Measurements from ENCODE around the gene MSI2. TPM values are rescaled to one million over a fixed set of nuclear protein-coding genes. Genes with fewer than 3 reads are reported as not detected.

The MSI2 gene
- total and polyA plus RNA-seq, 2 experiments from 2014 or later: 4.3 to 17.9 TPM

DNA sequence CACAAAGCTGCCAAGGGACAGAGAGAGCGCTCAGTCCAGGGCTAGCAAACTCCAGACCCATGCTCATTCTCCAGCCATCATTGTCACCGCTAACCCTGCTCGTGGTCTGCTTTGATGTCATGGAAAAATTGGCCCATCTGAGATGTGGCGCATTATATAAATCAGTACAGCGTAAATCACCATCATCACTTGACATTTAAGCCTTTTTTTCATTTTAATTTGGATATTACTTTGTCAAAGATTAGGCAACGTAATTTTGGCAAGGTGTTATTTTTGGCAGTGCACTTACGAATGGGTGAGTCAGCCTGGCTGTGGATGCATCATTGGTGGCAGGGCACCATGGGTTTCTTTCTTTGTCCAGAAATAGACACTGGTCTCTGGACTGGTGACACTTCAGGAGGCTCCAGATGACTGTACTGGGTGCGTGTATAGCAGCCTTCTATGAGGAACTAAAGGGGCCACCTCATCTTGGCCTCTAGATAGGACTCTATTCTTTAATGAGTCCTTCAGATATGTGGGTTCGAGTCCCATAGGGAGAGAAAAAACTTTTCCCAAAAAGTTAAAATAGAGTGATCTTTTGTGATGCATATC, 166.3 kb downstream of the MSI2 start:
- peaks cover 19% of the 10 kb centered on the region for H3K4me1 ChIP-seq (ENCODE audit: insufficient read depth)
- H3K9me3 ChIP-seq (ENCODE audit: low read depth): no peaks in the 10 kb centered on the region
- H3K27me3 ChIP-seq (replicated peaks; ENCODE audit: insufficient read depth): no peaks in the 10 kb centered on the region
- TF ChIP-seq EZH2 (IDR thresholded peaks at IDR 0.05; ENCODE audit: insufficient read depth, poor library complexity, severe bottlenecking) (no peak), EZH2phosphoT487 (IDR thresholded peaks at IDR 0.05; ENCODE audit: insufficient read depth, low read depth) (no peak)
- no peak overlapping the region for H3K4me2 ChIP-seq (ENCODE audit: unreplicated experiment)
- peaks cover 8% of the 10 kb centered on the region; the same call in 1 of the 2 replicates for H3F3A ChIP-seq (ENCODE audit: insufficient read depth)
- H2AFZ ChIP-seq: no peak overlapping the region
- in situ Hi-C loops (cut with MboI): no loop called here
- no peak overlapping the region for H3K9ac ChIP-seq
- H3K9me2 ChIP-seq (ENCODE audit: insufficient read depth): no peaks in the 10 kb centered on the region
- WGBS, 2 experiments (ENCODE audit: low coverage in 1 of 2, low lambda C conversion rate in 2 of 2, missing lambda C conversion rate in 2 of 2): 53 to 58% methylated on average over 9 of the region's 9 CpGs
- no peak overlapping the region for H3K27ac ChIP-seq
- no peaks in the 10 kb centered on the region for H4K20me1 ChIP-seq (ENCODE audit: insufficient read depth)
- no peaks in the 10 kb centered on the region for H3K36me3 ChIP-seq (ENCODE audit: low read depth)
- no peak overlapping the region for H3K4me3 ChIP-seq
- peak; percentile 92 for DNase-seq
- no peaks in the 10 kb centered on the region for H3K79me2 ChIP-seq (ENCODE audit: insufficient read depth)

DNA sequence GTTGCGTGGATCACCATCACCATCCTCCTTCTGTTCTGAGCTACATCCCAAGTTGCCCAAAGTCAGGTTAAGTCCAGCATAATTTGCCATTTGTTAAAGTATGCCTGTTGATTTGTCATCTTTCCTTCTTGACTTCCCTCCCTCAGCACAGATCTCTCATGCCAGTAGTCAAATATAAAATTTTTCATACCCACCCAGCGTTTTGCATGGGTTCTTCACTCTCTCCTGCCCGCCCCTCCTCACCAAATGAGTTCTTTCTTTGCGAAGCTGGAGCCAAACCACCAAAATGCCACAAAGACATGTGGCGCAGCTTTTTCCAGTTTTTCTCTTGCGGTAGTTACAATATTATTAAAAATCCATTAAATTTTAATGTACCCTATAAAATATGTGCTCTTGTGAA, 167.2 kb downstream of the MSI2 start:
- DNase-seq: no peak
- no peak overlapping the region for H3K4me2 ChIP-seq (ENCODE audit: unreplicated experiment)
- TF ChIP-seq EZH2phosphoT487 (IDR thresholded peaks at IDR 0.05; ENCODE audit: insufficient read depth, low read depth): no peak
- no peak for TF ChIP-seq EZH2 (IDR thresholded peaks at IDR 0.05; ENCODE audit: insufficient read depth, poor library complexity, severe bottlenecking)
- H3K36me3 ChIP-seq (ENCODE audit: low read depth): no peaks in the 10 kb centered on the region
- no peak overlapping the region for H3K27ac ChIP-seq
- no peaks in the 10 kb centered on the region for H4K20me1 ChIP-seq (ENCODE audit: insufficient read depth)
- H3K9me2 ChIP-seq (ENCODE audit: insufficient read depth): no peaks in the 10 kb centered on the region
- WGBS, 2 experiments (ENCODE audit: low coverage in 1 of 2, low lambda C conversion rate in 2 of 2, missing lambda C conversion rate in 2 of 2): 78% methylated on average over 6 of the region's 6 CpGs
- no peak overlapping the region for H3K9ac ChIP-seq
- H2AFZ ChIP-seq: no peak overlapping the region
- in situ Hi-C loops (cut with MboI): no loop called here
- H3F3A ChIP-seq (ENCODE audit: insufficient read depth): peaks cover 8% of the 10 kb centered on the region; the same call in 1 of the 2 replicates
- no peaks in the 10 kb centered on the region for H3K27me3 ChIP-seq (replicated peaks; ENCODE audit: insufficient read depth)
- H3K79me2 ChIP-seq (ENCODE audit: insufficient read depth): no peaks in the 10 kb centered on the region
- H3K9me3 ChIP-seq (ENCODE audit: low read depth): no peaks in the 10 kb centered on the region
- no peak overlapping the region for H3K4me3 ChIP-seq
- peaks cover 19% of the 10 kb centered on the region for H3K4me1 ChIP-seq (ENCODE audit: insufficient read depth)

DNA sequence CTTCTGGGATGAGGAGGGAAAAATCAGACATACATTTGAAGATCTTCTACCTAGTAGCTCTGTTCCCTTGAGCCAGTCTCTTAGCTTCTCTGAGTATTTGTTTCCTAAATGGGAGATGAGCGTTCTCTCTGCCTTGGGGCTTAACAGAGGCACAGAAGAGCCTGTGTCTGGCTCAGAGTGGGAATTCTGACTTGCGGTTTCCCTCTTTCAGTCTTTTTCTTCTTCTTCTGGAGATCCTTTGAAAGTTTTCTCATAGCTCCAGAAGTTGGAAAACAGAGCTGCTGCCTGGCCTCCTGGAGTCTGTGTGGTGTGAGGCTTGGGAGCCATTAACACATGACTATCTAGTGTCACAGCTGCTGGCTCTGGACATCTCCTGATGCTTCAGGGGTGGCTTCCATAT, 167.9 kb downstream of the MSI2 start:
- DNase-seq: no peak
- Histone ChIP-seq H3K4me2 (ENCODE audit: unreplicated experiment) (no peak overlapping the region), H3F3A (ENCODE audit: insufficient read depth) (peaks cover 8% of the 10 kb centered on the region; the same call in 1 of the 2 replicates), H3K9me2 (ENCODE audit: insufficient read depth) (no peaks in the 10 kb centered on the region), H3K36me3 (ENCODE audit: low read depth) (no peaks in the 10 kb centered on the region), H3K9me3 (ENCODE audit: low read depth) (no peaks in the 10 kb centered on the region), H3K9ac (no peak overlapping the region), H3K4me1 (ENCODE audit: insufficient read depth) (peaks cover 19% of the 10 kb centered on the region), H4K20me1 (ENCODE audit: insufficient read depth) (no peaks in the 10 kb centered on the region; the same call in 1 of the 2 replicates), H3K79me2 (ENCODE audit: insufficient read depth) (no peaks in the 10 kb centered on the region), H2AFZ (no peak overlapping the region), H3K4me3 (no peak overlapping the region), H3K27me3 (replicated peaks; ENCODE audit: insufficient read depth) (no peaks in the 10 kb centered on the region), H3K27ac (no peak overlapping the region)
- no peak for TF ChIP-seq EZH2phosphoT487 (IDR thresholded peaks at IDR 0.05; ENCODE audit: insufficient read depth, low read depth)
- 92 to 98% methylated on average over 2 of the region's 2 CpGs for WGBS, 2 experiments (ENCODE audit: low coverage in 1 of 2, low lambda C conversion rate in 2 of 2, missing lambda C conversion rate in 2 of 2)
- in situ Hi-C loops (cut with MboI): no loop called here

DNA sequence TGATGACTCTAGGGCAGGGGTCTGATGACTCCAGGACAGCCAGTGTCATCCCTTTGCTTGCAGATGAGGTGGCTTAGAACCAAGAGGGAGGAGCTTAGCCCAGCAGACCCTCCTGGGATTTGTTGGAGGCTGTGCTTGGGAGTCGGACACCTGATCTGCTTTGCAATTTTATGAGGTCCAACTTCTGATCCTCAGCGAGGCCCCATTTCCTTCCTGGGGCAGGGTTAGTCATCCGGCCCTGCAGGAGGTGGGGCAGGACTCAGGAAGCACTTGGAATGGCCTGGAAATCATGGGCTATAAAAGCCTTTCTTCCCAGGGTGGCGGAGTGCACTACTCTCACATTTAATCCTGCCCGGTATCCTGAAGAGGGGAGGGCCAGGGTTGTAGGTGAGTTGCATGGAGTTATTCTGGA, 168.5 kb downstream of the MSI2 start:
- no peak for DNase-seq
- in situ Hi-C loops (cut with MboI): no loop called here

More for the DNA sequence above, 168.5 kb downstream of the MSI2 start:
- H2AFZ ChIP-seq: no peak overlapping the region
- 95% methylated on average over 5 of the region's 5 CpGs for WGBS, 2 experiments (ENCODE audit: low coverage in 1 of 2, low lambda C conversion rate in 2 of 2, missing lambda C conversion rate in 2 of 2)
- TF ChIP-seq EZH2phosphoT487 (IDR thresholded peaks at IDR 0.05; ENCODE audit: insufficient read depth, low read depth) (no peak), EZH2 (IDR thresholded peaks at IDR 0.05; ENCODE audit: insufficient read depth, poor library complexity, severe bottlenecking) (no peak)
- H3K9me2 ChIP-seq (ENCODE audit: insufficient read depth): no peaks in the 10 kb centered on the region
- H3K36me3 ChIP-seq (ENCODE audit: low read depth): no peaks in the 10 kb centered on the region
- H3K4me2 ChIP-seq (ENCODE audit: unreplicated experiment): no peak overlapping the region
- H3K27ac ChIP-seq: no peak overlapping the region
- H3K27me3 ChIP-seq (replicated peaks; ENCODE audit: insufficient read depth): no peaks in the 10 kb centered on the region
- H3K79me2 ChIP-seq (ENCODE audit: insufficient read depth): no peaks in the 10 kb centered on the region
- H3K9me3 ChIP-seq (ENCODE audit: low read depth): no peaks in the 10 kb centered on the region
- peaks cover 8% of the 10 kb centered on the region; the same call in 1 of the 2 replicates for H3F3A ChIP-seq (ENCODE audit: insufficient read depth)
- no peaks in the 10 kb centered on the region; the same call in 1 of the 2 replicates for H4K20me1 ChIP-seq (ENCODE audit: insufficient read depth)
- H3K4me1 ChIP-seq (ENCODE audit: insufficient read depth): peaks cover 19% of the 10 kb centered on the region
- no peak overlapping the region for H3K4me3 ChIP-seq
- no peak overlapping the region for H3K9ac ChIP-seq

Data from GM23248 (cell line).